ENCODE data around the gene CELSR1. TPM values are rescaled to one million over a fixed set of nuclear protein-coding genes. Genes with fewer than 3 reads are reported as not detected.

CELSR1 gene
- total RNA-seq, 1 experiment from 2014 or later: 14.2 TPM

DNA sequence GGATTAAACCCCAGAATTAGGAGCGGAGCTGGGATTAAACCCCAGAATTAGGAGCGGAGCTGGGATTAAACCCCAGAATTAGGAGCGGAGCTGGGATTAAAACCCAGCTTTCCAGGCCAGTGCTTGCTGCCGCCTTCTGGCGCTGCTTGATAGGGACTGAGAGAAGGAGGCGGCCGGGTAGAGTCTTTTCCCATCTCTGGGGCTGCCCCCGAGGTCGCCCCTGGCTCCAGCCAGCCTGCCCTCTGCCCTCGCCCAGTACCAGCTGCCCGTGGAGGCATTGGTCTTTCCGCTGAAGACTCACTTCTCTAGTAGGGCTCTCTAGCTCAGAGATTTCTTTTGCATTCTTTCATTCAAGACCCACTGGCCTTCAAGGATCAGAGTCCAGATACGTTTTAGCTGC is 196.7 kb downstream of the CELSR1 start:
- Histone ChIP-seq H4K20me1 (ENCODE audit: low read length) (no peaks in the 10 kb centered on the region), H3K4me1 (ENCODE audit: insufficient read depth, low read length) (peaks cover 7% of the 10 kb centered on the region; the same call in 1 of the 2 replicates), H3K9me2 (replicated peaks; ENCODE audit: low read length) (no peaks in the 10 kb centered on the region), H3K9ac (ENCODE audit: low read length) (no peak overlapping the region), H3K27me3 (ENCODE audit: low read length) (no peaks in the 10 kb centered on the region), H3K4me2 (ENCODE audit: low read length) (no peak overlapping the region), H2AFZ (ENCODE audit: low read length) (no peak overlapping the region), H3K4me3 (ENCODE audit: low read length) (no peak overlapping the region), H3K9me3 (ENCODE audit: low read length) (no peaks in the 10 kb centered on the region), H3F3A (ENCODE audit: low read length, unreplicated experiment) (no peaks in the 10 kb centered on the region), H3K36me3 (ENCODE audit: low read depth, low read length) (peaks cover 18% of the 10 kb centered on the region; the same call in 1 of the 2 replicates), H3K27ac (ENCODE audit: low read length) (no peak overlapping the region), H3K79me2 (ENCODE audit: low read length) (peaks cover 44% of the 10 kb centered on the region)
- no peak for TF ChIP-seq EZH2 (IDR thresholded peaks at IDR 0.05; ENCODE audit: low read length, unreplicated experiment)
- TF ChIP-seq, protein P1, sequence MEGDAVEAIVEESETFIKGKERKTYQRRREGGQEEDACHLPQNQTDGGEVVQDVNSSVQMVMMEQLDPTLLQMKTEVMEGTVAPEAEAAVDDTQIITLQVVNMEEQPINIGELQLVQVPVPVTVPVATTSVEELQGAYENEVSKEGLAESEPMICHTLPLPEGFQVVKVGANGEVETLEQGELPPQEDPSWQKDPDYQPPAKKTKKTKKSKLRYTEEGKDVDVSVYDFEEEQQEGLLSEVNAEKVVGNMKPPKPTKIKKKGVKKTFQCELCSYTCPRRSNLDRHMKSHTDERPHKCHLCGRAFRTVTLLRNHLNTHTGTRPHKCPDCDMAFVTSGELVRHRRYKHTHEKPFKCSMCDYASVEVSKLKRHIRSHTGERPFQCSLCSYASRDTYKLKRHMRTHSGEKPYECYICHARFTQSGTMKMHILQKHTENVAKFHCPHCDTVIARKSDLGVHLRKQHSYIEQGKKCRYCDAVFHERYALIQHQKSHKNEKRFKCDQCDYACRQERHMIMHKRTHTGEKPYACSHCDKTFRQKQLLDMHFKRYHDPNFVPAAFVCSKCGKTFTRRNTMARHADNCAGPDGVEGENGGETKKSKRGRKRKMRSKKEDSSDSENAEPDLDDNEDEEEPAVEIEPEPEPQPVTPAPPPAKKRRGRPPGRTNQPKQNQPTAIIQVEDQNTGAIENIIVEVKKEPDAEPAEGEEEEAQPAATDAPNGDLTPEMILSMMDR (conservative IDR thresholded peaks at IDR 0.05; ENCODE audit: low read depth, low read length): no peak
- TF ChIP-seq EZH2phosphoT487 (IDR thresholded peaks at IDR 0.05; ENCODE audit: borderline replicate concordance, low read length): no peak
- CTCF ChIA-PET: no interaction called here
- no TSS peak for BruUV-seq (replicated peaks)
- DNase-seq (no peak), ATAC-seq (no peak)
- POLR2A ChIA-PET (ENCODE audit: unreplicated experiment): no interaction called here
- intact Hi-C loops (cut with micrococcal nuclease): no loop called here

GRCh38 chr22:46339956-46340355 is 197.5 kb downstream of the CELSR1 start:
- H3K9me3 ChIP-seq (ENCODE audit: low read length): no peaks in the 10 kb centered on the region
- no peak overlapping the region for H3K4me2 ChIP-seq (ENCODE audit: low read length)
- no peaks in the 10 kb centered on the region for H3F3A ChIP-seq (ENCODE audit: low read length, unreplicated experiment)
- ChIA-PET POLR2A (ENCODE audit: unreplicated experiment) (no interaction called here), CTCF (no interaction called here)
- no peak overlapping the region for H3K27ac ChIP-seq (ENCODE audit: low read length)
- intact Hi-C loops (cut with micrococcal nuclease): no loop called here
- TF ChIP-seq, protein P1 (conservative IDR thresholded peaks at IDR 0.05; ENCODE audit: low read depth, low read length): no peak
- TF ChIP-seq EZH2 (IDR thresholded peaks at IDR 0.05; ENCODE audit: low read length, unreplicated experiment): no peak
- no peak for TF ChIP-seq EZH2phosphoT487 (IDR thresholded peaks at IDR 0.05; ENCODE audit: borderline replicate concordance, low read length)
- DNase-seq: no peak
- H3K4me3 ChIP-seq (ENCODE audit: low read length): no peak overlapping the region
- no peak overlapping the region for H3K9ac ChIP-seq (ENCODE audit: low read length)
- no TSS peak for BruUV-seq (replicated peaks)
- no peak for ATAC-seq
- peaks cover 46% of the 10 kb centered on the region for H3K79me2 ChIP-seq (ENCODE audit: low read length)
- no peak overlapping the region for H2AFZ ChIP-seq (ENCODE audit: low read length)
- peaks cover 16% of the 10 kb centered on the region; the same call in 1 of the 2 replicates for H3K36me3 ChIP-seq (ENCODE audit: low read depth, low read length)
- H3K27me3 ChIP-seq (ENCODE audit: low read length): no peaks in the 10 kb centered on the region
- H3K4me1 ChIP-seq (ENCODE audit: insufficient read depth, low read length): peaks cover 7% of the 10 kb centered on the region; the same call in 1 of the 2 replicates
- no peaks in the 10 kb centered on the region for H4K20me1 ChIP-seq (ENCODE audit: low read length)
- H3K9me2 ChIP-seq (replicated peaks; ENCODE audit: low read length): no peaks in the 10 kb centered on the region

GRCh38 chr22:46338636-46339035 is 198.8 kb downstream of the CELSR1 start:
- intact Hi-C loops (cut with micrococcal nuclease): no loop called here
- TF ChIP-seq EZH2phosphoT487 (IDR thresholded peaks at IDR 0.05; ENCODE audit: borderline replicate concordance, low read length) (no peak), EZH2 (IDR thresholded peaks at IDR 0.05; ENCODE audit: low read length, unreplicated experiment) (no peak)
- TF ChIP-seq, protein P1 (conservative IDR thresholded peaks at IDR 0.05; ENCODE audit: low read depth, low read length): no peak
- Histone ChIP-seq H2AFZ (ENCODE audit: low read length) (no peak overlapping the region), H3K79me2 (ENCODE audit: low read length) (peaks cover 46% of the 10 kb centered on the region), H4K20me1 (ENCODE audit: low read length) (no peaks in the 10 kb centered on the region), H3K27me3 (ENCODE audit: low read length) (no peaks in the 10 kb centered on the region), H3K9me2 (replicated peaks; ENCODE audit: low read length) (no peaks in the 10 kb centered on the region), H3K36me3 (ENCODE audit: low read depth, low read length) (peaks cover 11% of the 10 kb centered on the region; the same call in 1 of the 2 replicates), H3F3A (ENCODE audit: low read length, unreplicated experiment) (no peaks in the 10 kb centered on the region), H3K4me1 (ENCODE audit: insufficient read depth, low read length) (peaks cover 7% of the 10 kb centered on the region; the same call in 1 of the 2 replicates), H3K9ac (ENCODE audit: low read length) (no peak overlapping the region), H3K27ac (ENCODE audit: low read length) (no peak overlapping the region), H3K4me2 (ENCODE audit: low read length) (no peak overlapping the region), H3K9me3 (ENCODE audit: low read length) (no peaks in the 10 kb centered on the region), H3K4me3 (ENCODE audit: low read length) (no peak overlapping the region)
- ATAC-seq (no peak), DNase-seq (no peak)
- ChIA-PET POLR2A (ENCODE audit: unreplicated experiment) (no interaction called here), CTCF (no interaction called here)
- no TSS peak for BruUV-seq (replicated peaks)

Measured in PC-3 (cell line).